Umbilical cord (tissue), 2 donors: ENCODE results near the gene CEP170B. TPM values are rescaled to one million over a fixed set of nuclear protein-coding genes. Genes with fewer than 3 reads are reported as not detected.
"Not testable (repeated sequence)": the region's sequence is repeated elsewhere in the genome, so short reads cannot be mapped to it uniquely, and the experiment has no call there.

ENCODE experiments used
- DNase-seq: peaks from one replicate; pipeline ENCODE4 v3.0.0-alpha.2; 2015; ENCODE audit warnings: low spot score
- total RNA-seq: library from RNA; depleted of rRNA; stranded (reverse); fragments of >200 nt; gene quantifications from one replicate; pipeline ENCODE4 v1.2.3, GENCODE V29; 2014; ENCODE audit warnings: low replicate concordance; ENCODE audit not compliant: insufficient read depth

The CEP170B gene
- total RNA-seq, 1 donor from 2014 or later = 7.9 TPM

- not testable (repeated sequence) for DNase-seq
Observed at GRCh38 chr14:104943216-104944015, 78.3 kb downstream of the CEP170B start.

- not testable (repeated sequence) for DNase-seq
Observed at GRCh38 chr14:104944016-104944308, 78.9 kb downstream of the CEP170B start.

GRCh38 chr14:104944436-104945205 is 79.6 kb downstream of the CEP170B start:
- DNase-seq = not testable (repeated sequence)

- not testable (repeated sequence) for DNase-seq
Observed at GRCh38 chr14:104945266-104945665, 80.2 kb downstream of the CEP170B start.

Other genes starting within 250 kb of the CEP170B start
- 25.5 TPM for gene INF2, start 175.7 kb upstream of the CEP170B start, total RNA-seq
- gene ADSS1, start 141.0 kb upstream of the CEP170B start, total RNA-seq = 20.7 TPM
- 87.4 TPM for gene SIVA1, start 112.1 kb upstream of the CEP170B start, total RNA-seq
- gene AKT1, start 69.5 kb upstream of the CEP170B start, total RNA-seq = 124 TPM
- 3.9 TPM for gene ZBTB42, start 64.2 kb upstream of the CEP170B start, total RNA-seq
- gene PLD4, start 59.6 kb downstream of the CEP170B start, total RNA-seq = 2.4 TPM
- gene AHNAK2, start 113.1 kb downstream of the CEP170B start, total RNA-seq = 59.0 TPM
- 6.5 TPM for gene CLBA1, start 120.5 kb downstream of the CEP170B start, total RNA-seq
- gene CDCA4, start 155.8 kb downstream of the CEP170B start, total RNA-seq = 21.7 TPM
- 4.1 TPM for gene GPR132, start 200.2 kb downstream of the CEP170B start, total RNA-seq